ENCODE measurements around the gene SCRN3.

The SCRN3 gene

DNA sequence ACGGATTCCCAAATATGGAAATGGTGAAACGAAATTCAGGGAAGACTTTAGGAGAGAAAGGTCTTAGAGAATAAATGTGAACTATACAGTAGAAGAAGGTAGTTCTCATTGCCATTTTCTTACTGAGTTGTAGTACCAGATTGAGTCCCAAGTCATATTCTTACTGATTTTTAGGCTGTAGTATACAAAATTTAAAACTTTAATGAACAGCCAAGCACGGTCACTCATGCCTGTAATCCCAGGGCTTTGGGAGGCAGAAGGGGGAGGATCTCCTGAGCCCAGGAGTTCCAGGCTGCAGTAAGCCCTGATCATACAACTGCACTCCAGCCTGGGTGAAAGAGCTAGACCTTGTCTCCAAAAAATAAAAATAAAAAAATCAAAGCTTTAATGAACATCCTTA, 2.2 kb downstream of the SCRN3 start:
- no peak for TF ChIP-seq EZH2 (IDR thresholded peaks at IDR 0.05; ENCODE audit: borderline replicate concordance, low read length)
- TF ChIP-seq, protein P1, sequence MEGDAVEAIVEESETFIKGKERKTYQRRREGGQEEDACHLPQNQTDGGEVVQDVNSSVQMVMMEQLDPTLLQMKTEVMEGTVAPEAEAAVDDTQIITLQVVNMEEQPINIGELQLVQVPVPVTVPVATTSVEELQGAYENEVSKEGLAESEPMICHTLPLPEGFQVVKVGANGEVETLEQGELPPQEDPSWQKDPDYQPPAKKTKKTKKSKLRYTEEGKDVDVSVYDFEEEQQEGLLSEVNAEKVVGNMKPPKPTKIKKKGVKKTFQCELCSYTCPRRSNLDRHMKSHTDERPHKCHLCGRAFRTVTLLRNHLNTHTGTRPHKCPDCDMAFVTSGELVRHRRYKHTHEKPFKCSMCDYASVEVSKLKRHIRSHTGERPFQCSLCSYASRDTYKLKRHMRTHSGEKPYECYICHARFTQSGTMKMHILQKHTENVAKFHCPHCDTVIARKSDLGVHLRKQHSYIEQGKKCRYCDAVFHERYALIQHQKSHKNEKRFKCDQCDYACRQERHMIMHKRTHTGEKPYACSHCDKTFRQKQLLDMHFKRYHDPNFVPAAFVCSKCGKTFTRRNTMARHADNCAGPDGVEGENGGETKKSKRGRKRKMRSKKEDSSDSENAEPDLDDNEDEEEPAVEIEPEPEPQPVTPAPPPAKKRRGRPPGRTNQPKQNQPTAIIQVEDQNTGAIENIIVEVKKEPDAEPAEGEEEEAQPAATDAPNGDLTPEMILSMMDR (IDR thresholded peaks at IDR 0.05; ENCODE audit: low read length) = no peak
- H3K9me2 ChIP-seq (ENCODE audit: low read depth, low read length) = no peaks in the 10 kb centered on the region
- no peak overlapping the region for H3K4me3 ChIP-seq (ENCODE audit: low read depth, low read length, poor library complexity, severe bottlenecking)
- no peaks in the 10 kb centered on the region for H4K20me1 ChIP-seq (ENCODE audit: insufficient read depth, low read length)
- no peak overlapping the region for H2AFZ ChIP-seq (ENCODE audit: low read length)
- peaks cover 23% of the 10 kb centered on the region for H3K4me1 ChIP-seq (ENCODE audit: insufficient read depth, low read length, severe bottlenecking)
- 0 out of 2 replicates have a peak, but pooled peaks cover 4% of the 10 kb centered on the region for H3F3A ChIP-seq (ENCODE audit: insufficient read depth, low read length)
- H3K9me3 ChIP-seq (ENCODE audit: low read length) = no peaks in the 10 kb centered on the region
- no peaks in the 10 kb centered on the region for H3K27me3 ChIP-seq (ENCODE audit: insufficient read depth, low read length)
- no peak overlapping the region for H3K4me2 ChIP-seq (ENCODE audit: low read length)
- H3K79me2 ChIP-seq (ENCODE audit: insufficient read depth, low read length) = peaks cover 19% of the 10 kb centered on the region
- H3K9ac ChIP-seq (ENCODE audit: low read length) = no peak overlapping the region
- H3K27ac ChIP-seq (ENCODE audit: low read depth, low read length, poor library complexity, severe bottlenecking) = no peak overlapping the region
- peaks cover 13% of the 10 kb centered on the region; the same call in 1 of the 2 replicates for H3K36me3 ChIP-seq (ENCODE audit: insufficient read depth, low read length)

DNA sequence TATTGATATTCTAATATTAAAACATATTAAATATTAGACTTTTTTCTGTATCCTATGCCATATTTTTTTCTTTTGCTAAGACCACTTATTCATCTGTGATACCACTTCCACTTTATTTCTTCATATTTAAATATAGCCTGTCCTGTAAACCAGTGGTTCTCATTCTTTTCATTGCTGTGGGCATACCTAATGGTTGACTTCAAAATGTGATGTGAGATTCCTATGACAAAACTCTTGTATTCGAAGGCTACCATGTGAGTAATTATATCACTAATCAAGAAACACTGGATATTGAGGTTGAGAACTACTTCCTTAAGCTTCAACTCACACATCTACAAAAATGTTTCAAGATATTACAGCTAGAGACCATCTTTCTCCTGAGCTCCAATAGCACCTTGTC, 3.6 kb downstream of the SCRN3 start:
- TF ChIP-seq, protein P1 (IDR thresholded peaks at IDR 0.05; ENCODE audit: low read length) = no peak
- TF ChIP-seq EZH2 (IDR thresholded peaks at IDR 0.05; ENCODE audit: borderline replicate concordance, low read length) = no peak
- no peak overlapping the region for H2AFZ ChIP-seq (ENCODE audit: low read length)
- H3F3A ChIP-seq (ENCODE audit: insufficient read depth, low read length) = 0 out of 2 replicates have a peak, but pooled peaks cover 4% of the 10 kb centered on the region
- peaks cover 22% of the 10 kb centered on the region for H3K36me3 ChIP-seq (ENCODE audit: insufficient read depth, low read length)
- H3K9me3 ChIP-seq (ENCODE audit: low read length) = no peaks in the 10 kb centered on the region
- H3K27me3 ChIP-seq (ENCODE audit: insufficient read depth, low read length) = no peaks in the 10 kb centered on the region
- H3K9ac ChIP-seq (ENCODE audit: low read length) = no peak overlapping the region
- H3K9me2 ChIP-seq (ENCODE audit: low read depth, low read length) = no peaks in the 10 kb centered on the region
- H3K4me3 ChIP-seq (ENCODE audit: low read depth, low read length, poor library complexity, severe bottlenecking) = no peak overlapping the region
- no peak overlapping the region for H3K4me2 ChIP-seq (ENCODE audit: low read length)
- peaks cover 11% of the 10 kb centered on the region for H3K79me2 ChIP-seq (ENCODE audit: insufficient read depth, low read length)
- H3K27ac ChIP-seq (ENCODE audit: low read depth, low read length, poor library complexity, severe bottlenecking) = no peak overlapping the region
- peaks cover 18% of the 10 kb centered on the region for H3K4me1 ChIP-seq (ENCODE audit: insufficient read depth, low read length, severe bottlenecking)
- no peaks in the 10 kb centered on the region for H4K20me1 ChIP-seq (ENCODE audit: insufficient read depth, low read length)

DNA sequence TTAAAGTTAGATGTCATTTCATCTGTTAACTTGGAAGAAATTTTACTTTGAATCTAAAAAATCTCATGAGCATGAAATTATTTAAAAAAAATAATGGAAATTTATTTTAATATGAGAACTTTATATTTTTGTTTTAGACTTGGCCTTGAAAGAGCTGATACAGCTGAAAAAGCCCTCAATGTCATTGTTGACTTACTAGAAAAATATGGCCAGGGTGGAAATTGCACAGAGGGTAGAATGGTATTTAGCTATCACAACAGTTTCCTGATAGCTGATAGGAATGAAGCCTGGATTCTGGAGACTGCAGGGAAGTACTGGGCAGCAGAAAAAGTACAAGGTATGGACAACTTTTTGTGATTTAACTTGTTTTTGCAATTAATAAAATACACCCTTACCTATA, 5.3 kb downstream of the SCRN3 start:
- Histone ChIP-seq H3K4me1 (ENCODE audit: insufficient read depth, low read length, severe bottlenecking) (peaks cover 9% of the 10 kb centered on the region), H3K9ac (ENCODE audit: low read length) (no peak overlapping the region), H3K36me3 (ENCODE audit: insufficient read depth, low read length) (peaks cover 22% of the 10 kb centered on the region), H3K4me2 (ENCODE audit: low read length) (no peak overlapping the region), H3K4me3 (ENCODE audit: low read depth, low read length, poor library complexity, severe bottlenecking) (no peak overlapping the region), H3K79me2 (ENCODE audit: insufficient read depth, low read length) (no peaks in the 10 kb centered on the region), H3K27ac (ENCODE audit: low read depth, low read length, poor library complexity, severe bottlenecking) (no peak overlapping the region), H2AFZ (ENCODE audit: low read length) (no peak overlapping the region), H3F3A (ENCODE audit: insufficient read depth, low read length) (0 out of 2 replicates have a peak, but pooled peaks cover 4% of the 10 kb centered on the region), H4K20me1 (ENCODE audit: insufficient read depth, low read length) (no peaks in the 10 kb centered on the region), H3K27me3 (ENCODE audit: insufficient read depth, low read length) (no peaks in the 10 kb centered on the region), H3K9me2 (ENCODE audit: low read depth, low read length) (no peaks in the 10 kb centered on the region), H3K9me3 (ENCODE audit: low read length) (no peaks in the 10 kb centered on the region)
- TF ChIP-seq, protein P1 (IDR thresholded peaks at IDR 0.05; ENCODE audit: low read length) = no peak
- no peak for TF ChIP-seq EZH2 (IDR thresholded peaks at IDR 0.05; ENCODE audit: borderline replicate concordance, low read length)
